ENCODE measurements around the gene OOSP3. TPM values are rescaled to one million over a fixed set of nuclear protein-coding genes. Genes with fewer than 3 reads are reported as not detected.

The OOSP3 gene
- total RNA-seq, 1 experiment from 2014 or later, result not detected

DNA sequence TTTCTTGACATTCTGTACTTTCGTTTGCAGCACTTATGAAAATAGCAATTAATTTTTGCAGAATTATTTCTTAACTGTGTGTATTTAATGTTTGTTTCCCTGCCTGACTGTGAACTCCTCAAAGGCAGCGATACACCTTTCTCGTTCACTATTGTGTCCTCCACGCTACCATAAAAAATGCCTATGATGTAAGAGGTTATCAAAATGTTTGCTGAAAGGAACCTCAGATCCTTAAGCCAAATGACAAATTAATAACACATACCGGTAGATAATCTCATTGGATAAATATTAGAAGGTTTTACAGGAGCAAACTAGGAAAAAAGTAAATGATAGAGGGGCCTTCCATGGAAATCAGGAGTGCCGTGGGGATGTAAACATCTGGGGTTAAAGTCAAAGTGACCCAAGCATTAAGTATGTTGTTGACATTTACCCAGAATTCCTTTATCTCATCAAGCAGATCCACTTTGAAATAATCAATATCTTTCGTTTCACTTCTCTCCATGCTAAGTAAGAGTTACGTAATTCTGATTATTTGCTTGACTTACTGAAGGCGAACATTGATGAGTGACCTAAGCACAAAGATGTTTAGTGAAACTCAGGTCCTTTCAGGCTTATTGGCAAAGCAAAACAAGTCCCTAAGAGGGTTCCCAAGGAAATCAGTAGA is 2.6 kb upstream of the OOSP3 start (continued):
- no peak for TF ChIP-seq CREM (CRISPR knock-in tag; IDR thresholded peaks at IDR 0.05)
- TF ChIP-seq MXD4 (CRISPR knock-in tag; IDR thresholded peaks at IDR 0.05; ENCODE audit: borderline replicate concordance), result no peak
- TF ChIP-seq, protein P1, sequence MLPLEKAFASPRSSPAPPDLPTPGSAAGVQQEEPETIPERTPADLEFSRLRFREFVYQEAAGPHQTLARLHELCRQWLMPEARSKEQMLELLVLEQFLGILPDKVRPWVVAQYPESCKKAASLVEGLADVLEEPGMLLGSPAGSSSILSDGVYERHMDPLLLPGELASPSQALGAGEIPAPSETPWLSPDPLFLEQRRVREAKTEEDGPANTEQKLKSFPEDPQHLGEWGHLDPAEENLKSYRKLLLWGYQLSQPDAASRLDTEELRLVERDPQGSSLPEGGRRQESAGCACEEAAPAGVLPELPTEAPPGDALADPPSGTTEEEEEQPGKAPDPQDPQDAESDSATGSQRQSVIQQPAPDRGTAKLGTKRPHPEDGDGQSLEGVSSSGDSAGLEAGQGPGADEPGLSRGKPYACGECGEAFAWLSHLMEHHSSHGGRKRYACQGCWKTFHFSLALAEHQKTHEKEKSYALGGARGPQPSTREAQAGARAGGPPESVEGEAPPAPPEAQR (CRISPR knock-in tag; IDR thresholded peaks at IDR 0.05), result no peak

DNA sequence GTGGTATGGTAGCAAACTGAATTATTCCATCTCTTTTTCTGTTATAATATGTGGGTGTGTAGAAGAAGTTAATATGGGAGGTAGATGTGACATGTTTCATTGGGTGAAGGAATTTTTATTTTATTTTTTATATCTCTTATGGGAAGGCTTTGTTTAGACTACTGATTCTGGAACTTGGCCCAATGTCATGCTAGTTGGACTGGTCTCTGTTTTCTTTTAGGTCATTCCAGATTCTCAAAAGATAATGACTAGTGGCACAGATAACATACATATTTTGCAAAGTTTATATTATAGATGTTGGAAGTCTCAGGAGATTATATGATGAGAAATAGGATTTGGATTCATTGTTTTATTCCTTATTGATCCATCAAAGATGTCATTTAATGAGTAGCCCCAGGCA is 1.3 kb upstream of the OOSP3 start:
- Mint-ChIP-seq H3K9me3 (no peaks in the 10 kb centered on the region), H3K4me3 (no peak overlapping the region), H3K27ac (no peak overlapping the region), H3K36me3 (no peaks in the 10 kb centered on the region), H3K27me3 (ENCODE audit: low read depth) (no peaks in the 10 kb centered on the region), H3K4me1 (peaks cover 31% of the 10 kb centered on the region)
- TF ChIP-seq, protein P2, sequence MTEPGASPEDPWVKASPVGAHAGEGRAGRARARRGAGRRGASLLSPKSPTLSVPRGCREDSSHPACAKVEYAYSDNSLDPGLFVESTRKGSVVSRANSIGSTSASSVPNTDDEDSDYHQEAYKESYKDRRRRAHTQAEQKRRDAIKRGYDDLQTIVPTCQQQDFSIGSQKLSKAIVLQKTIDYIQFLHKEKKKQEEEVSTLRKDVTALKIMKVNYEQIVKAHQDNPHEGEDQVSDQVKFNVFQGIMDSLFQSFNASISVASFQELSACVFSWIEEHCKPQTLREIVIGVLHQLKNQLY (CRISPR knock-in tag; IDR thresholded peaks at IDR 0.05), result no peak
- TF ChIP-seq, protein P3, sequence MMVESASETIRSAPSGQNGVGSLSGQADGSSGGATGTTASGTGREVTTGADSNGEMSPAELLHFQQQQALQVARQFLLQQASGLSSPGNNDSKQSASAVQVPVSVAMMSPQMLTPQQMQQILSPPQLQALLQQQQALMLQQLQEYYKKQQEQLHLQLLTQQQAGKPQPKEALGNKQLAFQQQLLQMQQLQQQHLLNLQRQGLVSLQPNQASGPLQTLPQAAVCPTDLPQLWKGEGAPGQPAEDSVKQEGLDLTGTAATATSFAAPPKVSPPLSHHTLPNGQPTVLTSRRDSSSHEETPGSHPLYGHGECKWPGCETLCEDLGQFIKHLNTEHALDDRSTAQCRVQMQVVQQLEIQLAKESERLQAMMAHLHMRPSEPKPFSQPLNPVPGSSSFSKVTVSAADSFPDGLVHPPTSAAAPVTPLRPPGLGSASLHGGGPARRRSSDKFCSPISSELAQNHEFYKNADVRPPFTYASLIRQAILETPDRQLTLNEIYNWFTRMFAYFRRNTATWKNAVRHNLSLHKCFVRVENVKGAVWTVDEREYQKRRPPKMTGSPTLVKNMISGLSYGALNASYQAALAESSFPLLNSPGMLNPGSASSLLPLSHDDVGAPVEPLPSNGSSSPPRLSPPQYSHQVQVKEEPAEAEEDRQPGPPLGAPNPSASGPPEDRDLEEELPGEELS (CRISPR knock-in tag; IDR thresholded peaks at IDR 0.05), result no peak
- TF ChIP-seq NR2C2 (CRISPR knock-in tag; IDR thresholded peaks at IDR 0.05) (no peak), TEAD4 (CRISPR knock-in tag; IDR thresholded peaks at IDR 0.05) (no peak), NFE2L1 (CRISPR knock-in tag; IDR thresholded peaks at IDR 0.05) (no peak), JAZF1 (CRISPR knock-in tag; IDR thresholded peaks at IDR 0.05) (no peak), GABPB1 (CRISPR knock-in tag; IDR thresholded peaks at IDR 0.05) (no peak), ELF4 (CRISPR knock-in tag; IDR thresholded peaks at IDR 0.05; ENCODE audit: low read depth) (no peak), ZNF423 (CRISPR knock-in tag; IDR thresholded peaks at IDR 0.05) (no peak), RELA (CRISPR knock-in tag; IDR thresholded peaks at IDR 0.05; ENCODE audit: borderline replicate concordance) (no peak), SMAD3 (CRISPR knock-in tag; IDR thresholded peaks at IDR 0.05; ENCODE audit: borderline replicate concordance) (no peak), ZNF317 (CRISPR knock-in tag; IDR thresholded peaks at IDR 0.05; ENCODE audit: borderline replicate concordance, low read depth) (no peak), RORB (CRISPR knock-in tag; IDR thresholded peaks at IDR 0.05) (no peak), ESRRA (CRISPR knock-in tag; IDR thresholded peaks at IDR 0.05; ENCODE audit: borderline replicate concordance) (no peak), NR1H2 (CRISPR knock-in tag; IDR thresholded peaks at IDR 0.05) (no peak), CBFB (CRISPR knock-in tag; IDR thresholded peaks at IDR 0.05; ENCODE audit: low read depth) (no peak), ETV6 (CRISPR knock-in tag; IDR thresholded peaks at IDR 0.05) (no peak), PRRX2 (CRISPR knock-in tag; IDR thresholded peaks at IDR 0.05) (no peak)
- TF ChIP-seq, protein P4, sequence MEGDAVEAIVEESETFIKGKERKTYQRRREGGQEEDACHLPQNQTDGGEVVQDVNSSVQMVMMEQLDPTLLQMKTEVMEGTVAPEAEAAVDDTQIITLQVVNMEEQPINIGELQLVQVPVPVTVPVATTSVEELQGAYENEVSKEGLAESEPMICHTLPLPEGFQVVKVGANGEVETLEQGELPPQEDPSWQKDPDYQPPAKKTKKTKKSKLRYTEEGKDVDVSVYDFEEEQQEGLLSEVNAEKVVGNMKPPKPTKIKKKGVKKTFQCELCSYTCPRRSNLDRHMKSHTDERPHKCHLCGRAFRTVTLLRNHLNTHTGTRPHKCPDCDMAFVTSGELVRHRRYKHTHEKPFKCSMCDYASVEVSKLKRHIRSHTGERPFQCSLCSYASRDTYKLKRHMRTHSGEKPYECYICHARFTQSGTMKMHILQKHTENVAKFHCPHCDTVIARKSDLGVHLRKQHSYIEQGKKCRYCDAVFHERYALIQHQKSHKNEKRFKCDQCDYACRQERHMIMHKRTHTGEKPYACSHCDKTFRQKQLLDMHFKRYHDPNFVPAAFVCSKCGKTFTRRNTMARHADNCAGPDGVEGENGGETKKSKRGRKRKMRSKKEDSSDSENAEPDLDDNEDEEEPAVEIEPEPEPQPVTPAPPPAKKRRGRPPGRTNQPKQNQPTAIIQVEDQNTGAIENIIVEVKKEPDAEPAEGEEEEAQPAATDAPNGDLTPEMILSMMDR (IDR thresholded peaks at IDR 0.05), result no peak
- ATAC-seq, result no peak
- no peak for DNase-seq (ENCODE audit: low spot score)
- ChIA-PET POLR2A (no interaction called here), CTCF (no interaction called here)
